H1 (cell line): ENCODE data around the gene WASF3. TPM values are rescaled to one million over a fixed set of nuclear protein-coding genes. Genes with fewer than 3 reads are reported as not detected.

Experiments
- RXRA ChIP-seq: IDR thresholded peaks from 2 replicates; pipeline ENCODE4 v1.6.1; 2011; ENCODE audit warnings: low read depth, mild to moderate bottlenecking, low read length, moderate library complexity; ENCODE audit not compliant: insufficient read depth
- SRF ChIP-seq: IDR thresholded peaks from 2 replicates; pipeline ENCODE4 v1.6.1; 2011; ENCODE audit warnings: mild to moderate bottlenecking, low read depth, low read length, moderate library complexity
- polyA plus RNA-seq, 7 experiments: library from polyadenylated mRNA; depleted of rRNA in 3 of 7; stranded (reverse) in 5 of 7; unstranded in 2 of 7; fragments of >200 nt in 5 of 7; fragments of 200-250 nt in 2 of 7; gene quantifications; 1 replicate in 5 of 7; 2 replicates in 1 of 7; 4 replicates in 1 of 7; pipeline versions ENCODE4 v1.2.1 to v1.2.3, GENCODE V29; 2011 to 2013; ENCODE audit warnings: missing spikeins in 2 of 7, mixed read lengths in 2 of 7
- total RNA-seq: library from RNA; stranded (reverse); fragmentation: NEBNext Ultra II Directional; extraction: Animal tissue kit (Norgen Biotek cat#: 25700); gene quantifications from 2 replicates; pipeline ENCODE4 v1.2.1, GENCODE V29; 2021

WASF3 gene
- total and polyA plus RNA-seq, 2 of the 8 experiments (the other 6 are each of a cell fraction or from before 2014, with no cell fraction given): 18.7 to 39.8 TPM

GRCh38 chr13:26673890-26674289 is 116.4 kb downstream of the WASF3 start (continued):
- TF ChIP-seq SRF: no peak
- TF ChIP-seq RXRA: no peak
